Stimulated activated CD4-positive, alpha-beta T cell treated with anti-CD3 and anti-CD28 coated beads, TNF-alpha, amount 100 ng/mL, for 1 hour (primary cell): ENCODE data around the gene OR4D5.

Experiments used
- DNase-seq, 3 donors: peaks; one replicate each; pipeline ENCODE4 v3.0.0-alpha.2; 2020; ENCODE audit warnings: low read depth in 3 of 3, low spot score in 1 of 3

Gene OR4D5

DNA sequence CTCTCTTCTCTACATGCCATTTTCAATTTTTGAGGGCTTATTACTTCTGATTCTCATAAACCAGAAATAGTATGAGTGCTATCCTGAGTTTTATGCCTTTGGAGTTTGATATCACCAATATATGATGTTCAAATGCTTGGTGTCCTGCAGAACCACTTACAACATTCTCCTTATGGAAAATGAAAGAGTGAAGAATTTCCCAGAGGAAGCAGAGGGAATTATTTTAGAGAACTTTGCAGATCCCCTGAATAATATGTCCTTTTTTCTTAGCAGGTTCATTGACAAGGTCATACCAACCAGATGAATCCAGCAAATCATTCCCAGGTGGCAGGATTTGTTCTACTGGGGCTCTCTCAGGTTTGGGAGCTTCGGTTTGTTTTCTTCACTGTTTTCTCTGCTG lies at the start of gene OR4D5:
Gene OR4D5 (plus strand): TSS at position 301 of the 400 bp plus-strand sequence. CDS start 0 bp downstream, at position 301.
- DNase-seq = no peak

DNA sequence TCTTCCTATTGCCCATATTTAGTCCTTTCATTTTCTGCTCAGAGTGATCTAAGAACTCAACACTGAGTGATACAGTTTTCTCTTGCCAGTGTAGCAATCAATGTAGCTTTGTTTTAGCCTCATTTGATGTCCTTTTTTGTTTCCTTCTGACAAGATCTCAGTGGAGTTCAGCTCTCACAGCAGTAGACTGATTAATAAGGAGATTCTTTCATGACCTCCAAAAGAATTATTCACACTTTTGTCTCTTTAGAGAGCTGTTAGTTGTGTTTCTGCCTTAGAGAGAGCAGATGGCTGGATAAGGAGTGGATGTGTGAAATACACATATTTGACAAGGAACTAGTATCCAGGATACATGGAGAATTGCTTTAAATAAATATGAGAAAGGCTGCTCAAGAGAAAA lies 47.4 kb upstream of the OR4D5 start:
- no peak for DNase-seq

DNA sequence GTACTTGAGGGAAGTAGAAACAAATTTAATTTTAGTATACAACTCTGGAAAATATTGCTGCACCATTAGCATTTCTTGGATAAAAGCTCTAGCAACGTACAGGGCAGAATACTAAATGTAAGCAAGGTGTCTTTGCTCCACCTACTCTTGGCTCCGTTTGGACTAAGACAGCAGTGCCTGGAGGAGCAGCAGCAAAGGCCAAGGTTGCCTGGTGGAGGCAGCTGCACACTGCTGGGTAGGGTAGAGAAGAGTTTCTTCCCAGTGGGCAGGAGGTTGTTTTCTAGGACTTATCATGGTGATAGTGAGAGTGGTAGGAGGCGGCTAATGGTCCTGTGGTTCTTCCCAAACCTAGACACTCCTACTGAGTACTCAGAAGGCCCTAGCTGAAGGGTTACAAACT lies 39.6 kb upstream of the OR4D5 start:
- DNase-seq = no peak

DNA sequence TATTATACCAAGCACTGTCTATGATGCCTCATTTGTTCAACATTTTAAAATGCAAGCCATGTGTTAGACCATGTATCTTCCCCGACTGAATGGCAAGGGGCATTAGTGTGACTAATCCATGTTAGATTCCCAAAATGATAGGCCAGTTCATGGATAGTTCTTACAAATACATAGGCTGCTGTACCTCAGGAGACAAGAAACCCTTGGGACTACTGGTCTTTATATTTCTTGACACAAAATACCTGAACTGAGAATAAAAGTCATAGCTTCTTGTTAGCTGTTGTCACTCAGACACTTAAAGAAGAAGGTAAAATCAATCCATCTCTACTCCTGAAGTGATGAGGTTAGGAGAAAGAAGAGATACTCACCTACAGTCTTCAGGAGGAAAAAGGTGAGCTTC lies 37.5 kb upstream of the OR4D5 start, which contains the start of gene OR8D4:
Gene OR8D4 (plus strand): TSS at position 301 of the 400 bp plus-strand sequence. CDS start 4,265 bp downstream, outside the sequence.
- DNase-seq = no peak

DNA sequence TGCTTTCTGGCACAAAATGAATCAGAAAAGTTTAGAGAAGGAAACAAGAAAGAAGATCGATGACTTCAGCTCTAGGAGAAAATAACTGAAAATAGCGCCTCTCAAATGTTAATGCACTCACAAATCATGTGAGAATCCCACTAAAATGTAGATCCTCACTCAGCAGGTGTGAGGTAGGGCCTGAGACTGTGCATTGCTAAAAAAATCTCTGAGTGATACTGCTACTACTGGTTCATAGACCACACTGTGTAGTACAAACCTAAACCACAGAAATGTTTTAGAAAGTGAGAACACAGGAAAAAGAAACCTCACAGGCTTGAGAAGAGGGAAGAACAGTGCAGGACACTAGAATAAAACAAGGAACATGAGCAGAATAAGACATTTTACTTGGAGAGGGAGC lies 35.5 kb upstream of the OR4D5 start:
- no peak for DNase-seq

DNA sequence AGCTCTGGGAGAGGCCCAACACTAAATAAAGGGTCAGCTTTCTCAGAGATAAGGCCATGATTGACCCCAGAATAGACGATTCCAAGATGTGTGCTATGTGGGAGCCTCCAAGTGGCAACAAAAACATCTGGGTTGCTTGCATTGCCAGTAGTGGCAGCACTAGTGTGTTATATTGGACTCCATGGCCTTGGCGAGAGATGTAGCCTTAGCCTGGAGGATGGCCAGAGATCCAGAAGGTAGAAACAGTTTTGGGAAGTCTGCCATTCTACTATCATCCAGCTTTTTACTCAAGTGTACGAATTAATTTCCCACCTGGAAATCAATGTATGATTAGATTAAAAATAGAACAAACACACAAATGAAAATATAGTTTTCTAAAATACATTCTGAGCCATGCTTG lies 34.5 kb upstream of the OR4D5 start:
- no peak for DNase-seq

DNA sequence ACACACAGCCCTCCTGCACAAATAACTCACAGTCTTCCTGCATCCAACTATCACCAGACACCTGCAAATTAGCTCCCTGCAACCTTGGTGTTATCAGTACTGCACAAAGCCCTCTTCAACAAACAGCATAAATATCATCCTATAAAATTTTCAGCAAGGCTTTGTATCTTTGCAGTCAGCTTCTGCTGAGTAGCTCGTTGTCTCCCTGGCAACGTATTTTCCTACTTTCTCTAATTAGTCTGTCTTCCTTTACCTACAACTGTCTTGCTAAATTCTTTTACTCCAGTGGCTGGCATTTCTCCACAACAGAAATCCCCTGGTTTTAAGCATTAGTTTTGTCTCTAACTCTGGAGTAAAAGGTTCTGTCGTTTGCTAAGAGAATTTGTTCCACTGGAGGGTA lies 33.6 kb upstream of the OR4D5 start:
- DNase-seq = no peak

DNA sequence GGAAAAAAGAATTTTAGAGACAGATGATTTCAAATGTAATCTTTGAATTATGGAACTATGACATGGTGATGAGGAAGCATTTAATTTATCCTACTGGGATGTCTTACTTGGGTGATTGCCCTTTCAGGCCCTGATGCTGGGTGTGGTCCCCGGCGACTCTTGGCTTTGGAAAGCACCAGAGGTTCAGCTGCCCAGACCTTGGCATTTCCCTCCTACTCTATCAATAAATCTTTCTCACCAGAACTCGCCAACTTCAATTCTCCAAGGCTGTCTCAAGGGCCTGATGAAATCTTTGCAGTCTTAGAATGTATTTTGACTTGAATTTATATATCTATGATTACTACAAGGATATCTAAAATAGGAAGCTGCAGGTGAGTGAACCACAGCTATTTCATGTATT lies 18.5 kb upstream of the OR4D5 start:
- no peak for DNase-seq

DNA sequence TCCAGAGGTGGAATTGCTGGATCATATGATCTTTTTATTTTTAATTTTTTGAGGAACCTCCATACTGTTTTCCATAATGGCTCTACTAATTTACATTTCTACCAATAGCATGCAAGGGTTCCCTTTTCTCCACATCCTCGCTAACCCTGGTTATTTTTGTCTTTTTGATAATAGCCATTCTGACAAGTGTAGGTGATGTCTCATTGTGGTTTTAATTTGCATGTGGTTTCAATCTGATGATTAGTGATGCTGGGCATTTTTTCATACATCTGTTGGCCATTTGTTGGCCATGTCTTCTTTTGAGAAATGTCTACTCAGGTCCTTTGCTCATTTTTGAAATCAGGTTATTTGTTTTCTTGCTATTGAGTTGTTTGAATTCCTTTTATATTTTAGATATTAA lies 15.4 kb upstream of the OR4D5 start:
- no peak for DNase-seq

DNA sequence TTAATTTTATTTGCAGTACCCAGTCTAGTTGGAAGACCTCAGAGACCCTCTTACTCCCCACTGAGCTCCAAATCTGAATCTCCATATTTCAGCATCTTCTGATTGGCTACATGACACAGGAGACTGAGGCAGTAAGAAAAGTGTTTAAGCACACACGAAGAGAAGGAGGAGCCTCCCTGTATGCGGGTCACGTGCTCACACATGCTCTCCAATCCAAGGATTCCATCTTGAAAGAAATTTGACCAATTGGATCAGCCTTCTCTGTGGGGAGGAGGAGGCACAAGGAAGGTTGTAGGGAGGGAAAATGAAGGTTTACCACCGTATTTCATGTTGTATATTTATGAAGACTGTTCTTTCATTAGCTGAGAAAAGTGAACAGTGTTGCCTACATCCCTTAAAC lies 3.0 kb downstream of the OR4D5 start:
- no peak for DNase-seq

DNA sequence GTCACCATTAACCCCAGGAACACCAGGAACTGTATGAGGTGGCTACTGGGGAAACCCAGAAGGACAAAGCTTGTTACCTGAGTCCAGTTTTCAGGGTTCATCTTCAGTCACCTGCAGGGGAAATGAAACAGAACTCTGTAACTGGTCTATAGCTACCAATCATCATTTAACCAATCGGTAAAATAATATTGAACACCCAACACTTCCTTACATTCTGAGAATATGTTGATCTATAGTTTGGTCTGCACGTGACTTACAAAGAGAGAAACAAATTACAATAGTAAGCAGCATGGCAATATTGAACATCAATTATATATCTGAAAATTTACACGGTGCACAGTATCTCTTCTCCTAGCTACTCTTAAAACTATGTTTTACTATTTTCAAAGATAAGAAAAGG lies 4.3 kb downstream of the OR4D5 start, which contains the start of gene OR6T1:
Gene OR6T1 (minus strand): TSS at position 101 of the 400 bp plus-strand sequence. CDS start 0 bp downstream, at position 101.
- no peak for DNase-seq

DNA sequence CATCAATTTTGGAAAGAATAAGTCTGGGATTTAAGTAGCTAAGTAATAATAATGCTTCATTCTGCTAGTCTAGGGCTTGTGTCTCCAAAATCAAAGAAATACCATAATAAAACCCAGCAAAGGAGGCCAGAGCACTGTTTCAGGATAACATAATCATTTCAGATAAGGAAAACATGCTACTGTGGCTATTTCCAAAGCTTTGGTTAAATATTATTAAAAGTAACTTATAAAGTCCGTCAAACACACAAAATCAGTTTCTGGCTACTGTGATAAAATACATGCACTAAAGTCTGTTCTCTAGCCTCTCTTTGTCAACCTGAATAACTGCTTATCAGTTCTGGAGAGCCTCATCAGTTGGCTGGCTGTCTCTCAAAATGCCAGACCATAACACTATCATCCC lies 5.7 kb downstream of the OR4D5 start:
- DNase-seq = no peak

DNA sequence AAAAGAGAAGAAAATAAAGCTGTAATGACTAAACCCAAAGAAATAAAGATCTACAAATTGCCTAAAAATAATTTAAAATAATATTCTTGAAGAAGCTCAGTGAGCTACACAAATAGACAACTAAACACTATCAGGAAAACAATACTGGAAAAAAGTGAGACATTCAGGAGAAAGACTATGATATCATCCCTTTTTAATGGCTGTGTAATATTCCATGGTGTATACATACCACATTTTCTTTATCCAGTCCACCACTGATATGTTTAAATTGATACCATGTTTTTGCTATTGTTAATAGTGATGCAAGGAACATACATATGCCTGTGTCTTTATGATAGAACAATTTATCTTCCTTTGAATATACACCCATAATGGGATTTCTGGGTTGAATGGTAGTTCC lies 17.3 kb downstream of the OR4D5 start:
- no peak for DNase-seq

DNA sequence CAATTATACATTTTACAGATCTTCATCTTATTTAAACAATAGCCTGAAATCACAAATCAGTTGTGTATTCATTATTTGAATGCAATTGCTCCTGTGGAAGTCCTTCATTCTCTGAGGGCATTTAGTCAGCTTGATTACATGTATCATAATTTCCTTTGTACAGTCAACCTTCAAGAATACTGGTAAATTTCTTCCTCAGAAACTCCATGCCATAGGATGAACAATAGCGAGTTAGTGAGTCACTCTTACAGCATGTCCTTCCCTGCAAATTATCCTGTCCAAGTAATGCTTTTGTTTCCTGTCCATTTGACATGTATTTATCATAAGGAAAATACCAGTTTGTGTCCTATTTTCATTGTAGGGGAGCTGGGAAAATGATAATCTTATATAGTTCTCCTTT lies 34.4 kb downstream of the OR4D5 start:
- no peak for DNase-seq

DNA sequence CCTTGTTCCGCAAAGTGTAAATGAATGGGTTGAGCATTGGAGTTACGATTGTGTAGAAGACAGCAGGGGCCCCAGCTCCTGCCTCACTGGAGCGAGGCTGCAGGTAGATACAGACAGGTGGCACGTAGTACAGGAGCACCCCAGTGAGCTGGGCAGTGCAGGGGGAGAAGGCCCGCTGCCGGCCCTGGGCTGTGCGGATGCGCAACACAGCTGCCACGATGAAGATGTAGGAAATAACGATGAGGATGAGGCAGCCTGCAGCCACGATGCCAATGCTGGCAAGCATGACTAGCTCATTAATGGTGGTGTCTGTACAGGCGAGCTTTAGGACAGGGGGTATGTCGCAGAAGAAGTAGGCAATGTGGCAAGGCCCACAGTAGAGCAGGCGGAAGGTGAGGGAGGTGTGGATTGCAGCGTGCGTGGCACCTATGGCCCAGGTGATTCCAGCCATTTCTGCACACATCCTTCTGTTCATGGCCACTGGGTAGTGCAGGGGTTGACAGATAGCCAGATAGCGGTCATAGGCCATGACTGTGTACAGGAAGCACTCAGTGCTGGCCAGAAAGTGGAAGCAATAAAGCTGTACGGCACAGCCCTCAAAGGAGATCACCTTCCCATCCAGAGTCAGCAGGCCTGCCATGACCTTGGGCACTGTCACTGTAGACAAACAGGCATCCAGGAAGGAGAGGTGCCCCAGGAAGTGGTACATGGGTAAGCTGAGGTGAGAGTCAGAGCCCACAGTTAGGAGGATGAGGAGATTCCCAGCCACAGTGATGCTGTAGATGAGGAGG lies 37.5 kb downstream of the OR4D5 start:
- no peak for DNase-seq

DNA sequence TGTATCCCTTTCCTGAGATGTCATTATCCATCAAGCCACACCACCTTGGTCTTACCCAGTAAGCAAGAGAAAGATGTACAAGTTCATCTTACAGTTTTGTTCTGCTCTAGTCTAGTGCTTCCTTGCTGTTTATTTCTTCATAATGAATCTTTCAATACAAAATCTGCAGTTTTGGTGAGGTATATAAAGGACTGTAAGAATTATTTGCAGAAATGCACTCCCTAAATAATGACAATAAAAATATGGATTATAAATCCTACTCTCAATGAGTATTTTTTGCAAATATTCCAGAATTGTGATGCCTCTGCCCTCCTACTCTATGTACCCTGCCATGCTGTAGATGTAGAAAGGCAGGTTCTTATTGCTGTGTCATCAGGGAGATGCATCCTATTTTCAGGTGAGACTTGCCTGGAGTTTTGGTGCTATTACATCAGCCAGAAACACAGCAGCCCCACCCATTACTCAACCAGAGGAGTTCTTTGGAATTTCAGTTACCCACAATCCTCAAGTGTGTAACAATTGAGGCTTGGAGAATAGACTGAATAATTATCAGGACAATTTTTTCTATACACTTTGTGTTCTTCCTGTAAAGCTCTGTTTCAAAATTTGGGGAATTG lies 38.4 kb downstream of the OR4D5 start, which contains the start of gene OR10S1:
Gene OR10S1 (minus strand): TSS at position 51 of the 617 bp plus-strand sequence. CDS start 117 bp downstream, outside the sequence.
- DNase-seq = no peak

DNA sequence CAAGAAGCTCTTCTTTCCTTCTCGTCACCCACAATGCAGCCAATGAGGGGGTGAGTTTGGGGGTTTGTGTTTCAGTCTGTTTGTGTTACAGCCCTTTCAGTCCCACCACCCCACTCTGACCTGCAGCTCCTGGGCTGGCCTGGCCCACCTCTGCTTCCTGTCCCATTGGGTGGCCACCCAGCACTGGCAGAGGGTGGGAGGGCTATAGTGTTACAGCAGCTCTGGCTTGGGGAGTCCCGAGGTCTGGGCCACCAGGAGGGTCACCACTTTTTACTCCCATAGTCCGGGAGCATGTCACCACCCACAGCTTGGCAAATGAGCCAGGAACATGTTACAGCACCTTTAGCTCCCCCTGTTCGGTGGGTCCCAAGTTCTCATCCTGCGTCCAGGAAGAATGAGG lies 39.9 kb downstream of the OR4D5 start:
- no peak for DNase-seq
